Gastrocnemius medialis (tissue), 4 donors: ENCODE measurements around the gene CD151. TPM values are rescaled to one million over a fixed set of nuclear protein-coding genes. Genes with fewer than 3 reads are reported as not detected.

Source experiments
- ATAC-seq, 2 donors: fragments of 150-250 bp; one replicate each; pipeline ENCODE4 v1.9.1; 2016
- DNase-seq, 2 donors: peaks; one replicate each; pipeline ENCODE4 v3.0.0-alpha.2; 2019
- H3K27ac ChIP-seq, 4 donors: fragments of 200-600 bp; sonication (generic); 1 replicate in 1 of 4; 2 replicates in 3 of 4; pipeline ENCODE4 v1.5.1; 2016 to 2018; ENCODE audit warnings: mild to moderate bottlenecking in 2 of 4, moderate library complexity in 1 of 4
- H3K27me3 ChIP-seq, 3 donors: fragments of 200-600 bp; sonication (generic) in 2 of 3; 1 replicate in 1 of 3; 2 replicates in 2 of 3; pipeline versions ENCODE4 v1.5.1 to v1.6.0; 2016 to 2019; ENCODE audit warnings: mild to moderate bottlenecking in 1 of 3, moderate library complexity in 1 of 3
- H3K36me3 ChIP-seq, 2 donors: fragments of 200-600 bp; sonication (generic) in 1 of 2; one replicate each; pipeline ENCODE4 v1.5.1; 2017 to 2018
- H3K4me1 ChIP-seq, 2 donors: fragments of 200-600 bp; sonication (generic) in 1 of 2; one replicate each; pipeline ENCODE4 v1.5.1; 2016 to 2017; ENCODE audit warnings: mild to moderate bottlenecking in 2 of 2
- H3K4me3 ChIP-seq, 4 donors: fragments of 200-600 bp; sonication (generic) in 3 of 4; 1 replicate in 1 of 4; 2 replicates in 3 of 4; pipeline ENCODE4 v1.5.1; 2016 to 2019; ENCODE audit warnings: mild to moderate bottlenecking in 2 of 4
- H3K9me3 ChIP-seq, 3 donors: fragments of 200-600 bp; sonication (generic) in 2 of 3; 1 replicate in 1 of 3; 2 replicates in 2 of 3; pipeline ENCODE4 v1.5.1; 2016 to 2019
- CTCF ChIP-seq, 5 experiments: fragments of 450-650 bp in 3 of 5; fragments of 200-600 bp in 2 of 5; sonication (generic) in 2 of 5; IDR thresholded peaks in 4 of 5; conservative IDR thresholded peaks in 1 of 5; 1 replicate in 4 of 5; 2 replicates in 1 of 5; pipeline ENCODE4 v1.5.1; 2016 to 2019; ENCODE audit warnings: antibody characterized with exemption in 5 of 5, mild to moderate bottlenecking in 3 of 5, moderate library complexity in 3 of 5
- POLR2A ChIP-seq, 2 donors: fragments of 450-650 bp; IDR thresholded peaks; one replicate each; pipeline ENCODE4 v1.6.1; 2017; ENCODE audit warnings: antibody characterized with exemption in 2 of 2, mild to moderate bottlenecking in 2 of 2, moderate library complexity in 2 of 2
- in situ Hi-C, 4 donors: fragments of 200-750 bp; cut with MboI; loops; one replicate each; pipeline versions ENCODE4 v1.15.0 to v1.8.0; 2017; ENCODE audit warnings: low sequenced_read_pairs in 4 of 4
- intact Hi-C: fragments of 100-400 bp; cut with DNase I; formaldehyde crosslinking; loops from one replicate; pipeline ENCODE4 v1.15.1; 2023; ENCODE audit warnings: low total_unique reads
- total RNA-seq, 4 donors: library from RNA; depleted of rRNA; stranded (reverse); fragments of >200 nt; gene quantifications; one replicate each; pipeline versions ENCODE4 v1.1.0 to v1.2.3, GENCODE V29; 2016

The CD151 gene
- total RNA-seq, 4 donors from 2014 or later = 77.0 to 206 (median 169) TPM

GRCh38 chr11:843818-844692 is 11.3 kb downstream of the CD151 start:
- peak overlapping the region; percentile 82 to 97 (median 86) for H3K27ac ChIP-seq
- peaks cover 7 to 14% (median 7%) of the 10 kb centered on the region in 3 donors for H3K27me3 ChIP-seq
- H3K4me3 ChIP-seq = peak overlapping the region; percentile 83 to 97 (median 87)
- DNase-seq = peak; percentile 83 to 88
- intact Hi-C loops = loop anchor here (2.0 to 5.0 kb wide), 2 partner anchors 23 to 68 kb away; partner anchors contain the start of gene CHID1
- ATAC-seq = peak; percentile 28 to 35
- TF ChIP-seq CTCF (IDR thresholded peaks at IDR 0.05 in 4 of 5, conservative IDR thresholded peaks at IDR 0.05 in 1 of 5) (peak in 1 of 5 experiments; percentile 25), POLR2A (IDR thresholded peaks at IDR 0.05) (peak; percentile 44 to 52)
- in situ Hi-C loops = no loop called here
- peaks cover 0 to 11% of the 10 kb centered on the region in 2 donors for H3K36me3 ChIP-seq
- H3K9me3 ChIP-seq = no peaks in the 10 kb centered on the region
- H3K4me1 ChIP-seq = peaks cover 40 to 50% of the 10 kb centered on the region in 2 donors

DNA sequence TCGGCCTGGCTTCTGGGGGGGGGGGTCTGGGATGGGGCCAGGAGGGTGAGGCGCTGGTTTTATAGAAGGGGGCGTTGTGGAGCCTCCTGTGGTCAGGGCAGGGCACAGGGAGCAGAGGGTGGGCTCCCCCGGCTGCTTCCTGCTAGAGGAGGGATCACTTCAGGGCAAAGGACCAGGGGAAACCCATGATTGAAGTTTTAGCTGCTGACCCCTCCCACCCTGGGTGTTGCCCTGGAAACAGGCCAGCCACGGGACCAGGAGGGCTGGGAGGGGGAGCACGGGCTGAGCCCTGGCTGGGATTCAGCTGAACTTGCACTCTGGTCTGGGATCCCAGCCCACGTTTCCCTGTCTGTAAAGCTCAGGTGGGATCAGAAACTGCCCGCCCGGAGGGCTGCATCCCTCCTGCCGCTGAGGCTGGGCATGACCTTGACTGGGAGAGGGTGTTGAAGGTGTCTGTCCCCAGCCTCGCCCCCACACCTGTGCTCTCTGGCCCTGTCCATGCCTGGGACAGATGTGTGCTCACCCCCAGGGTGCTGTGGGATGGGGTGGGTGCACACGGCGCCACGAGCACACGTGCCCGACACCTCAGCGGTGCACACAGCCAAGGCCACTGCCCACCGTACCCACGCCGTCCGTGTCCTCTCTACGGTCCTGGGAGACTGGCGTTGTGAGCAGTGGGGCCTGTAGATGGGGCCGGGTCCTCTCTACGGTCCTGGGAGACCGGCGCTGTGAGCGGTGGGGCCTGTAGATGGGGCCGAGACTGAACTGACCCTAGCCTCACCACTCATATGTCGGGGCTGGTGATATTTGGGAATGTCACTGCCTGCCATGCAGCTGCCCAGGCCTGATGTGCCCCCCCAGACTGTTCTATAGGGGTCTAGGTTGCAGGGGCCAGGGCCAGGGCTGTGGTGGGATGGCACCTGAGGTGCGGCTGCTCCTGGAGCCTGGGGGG is 12.2 kb downstream of the CD151 start:
- Histone ChIP-seq H3K4me3 (peak overlapping the region; percentile 83 to 97 (median 87)), H3K36me3 (peaks cover 0 to 2% of the 10 kb centered on the region in 2 donors), H3K27ac (peak overlapping the region; percentile 82 to 97 (median 86)), H3K27me3 (peaks cover 10 to 16% (median 11%) of the 10 kb centered on the region in 3 donors), H3K9me3 (no peaks in the 10 kb centered on the region), H3K4me1 (peaks cover 44 to 53% of the 10 kb centered on the region in 2 donors)
- intact Hi-C loops (loop anchor here (5.0 kb wide), 2 partner anchors 67 to 82 kb away; partner anchors contain the start of genes AP2A2 and CHID1), in situ Hi-C loops (no loop called here)
- peak; percentile 18 to 21 for ATAC-seq
- TF ChIP-seq CTCF (IDR thresholded peaks at IDR 0.05 in 4 of 5, conservative IDR thresholded peaks at IDR 0.05 in 1 of 5) (no peak), POLR2A (IDR thresholded peaks at IDR 0.05) (no peak)
- peak; percentile 84 to 85 for DNase-seq

- Histone ChIP-seq H3K27me3 (peaks cover 10 to 16% (median 11%) of the 10 kb centered on the region in 3 donors), H3K4me1 (peaks cover 36 to 43% of the 10 kb centered on the region in 2 donors), H3K9me3 (no peaks in the 10 kb centered on the region), H3K36me3 (no peaks in the 10 kb centered on the region), H3K27ac (peak overlapping the region; percentile 82 to 97 (median 86)), H3K4me3 (no peak overlapping the region)
- ATAC-seq (no peak), DNase-seq (no peak)
- in situ Hi-C loops = no loop called here
- no peak for TF ChIP-seq POLR2A (IDR thresholded peaks at IDR 0.05)
- TF ChIP-seq CTCF (IDR thresholded peaks at IDR 0.05 in 4 of 5, conservative IDR thresholded peaks at IDR 0.05 in 1 of 5) = no peak
- intact Hi-C loops = loop anchor here (5.0 kb wide), 1 partner anchor 81 kb away; the partner anchor contains the start of gene AP2A2
These were observed 13.2 kb downstream of the CD151 start for GRCh38 chr11:845872-846495.

DNA sequence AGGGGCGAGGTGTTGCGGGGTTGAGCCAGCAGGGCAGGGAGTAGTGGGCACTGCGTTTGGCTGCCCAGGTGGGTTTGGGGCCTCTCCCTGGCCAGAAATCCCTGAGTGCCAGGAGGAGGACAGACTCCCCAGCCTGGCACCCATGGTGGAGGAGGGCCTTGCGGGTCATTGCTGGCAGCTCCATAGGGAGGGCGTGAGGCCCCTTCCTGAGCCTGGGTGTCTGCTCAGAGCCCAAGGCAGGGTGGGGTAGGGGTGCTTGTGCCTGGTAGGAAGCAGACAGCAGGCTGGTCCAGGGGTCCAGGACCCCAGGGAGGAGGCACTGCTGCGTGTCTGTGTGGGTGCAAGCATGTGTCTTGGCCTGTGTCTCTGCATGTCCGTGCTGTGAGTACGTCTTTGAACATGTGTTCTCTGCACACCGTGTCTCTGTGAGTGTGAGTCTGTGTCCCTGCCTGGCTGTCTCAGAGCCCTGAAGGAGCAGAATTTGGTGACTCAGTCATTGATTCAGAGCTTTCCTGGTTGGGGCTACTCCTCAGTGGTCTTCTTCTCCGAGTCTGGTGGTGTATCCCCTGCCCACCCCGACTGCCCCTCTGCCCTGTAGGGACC is 13.8 kb downstream of the CD151 start:
- no peaks in the 10 kb centered on the region for H3K9me3 ChIP-seq
- intact Hi-C loops = loop anchor here (5.0 kb wide), 1 partner anchor 81 kb away; the partner anchor contains the start of gene AP2A2
- TF ChIP-seq POLR2A (IDR thresholded peaks at IDR 0.05) (no peak), CTCF (IDR thresholded peaks at IDR 0.05 in 4 of 5, conservative IDR thresholded peaks at IDR 0.05 in 1 of 5) (no peak)
- H3K27ac ChIP-seq = peak overlapping the region in 3 of 4 donors; percentile 82 to 97 (median 83)
- H3K36me3 ChIP-seq = no peaks in the 10 kb centered on the region
- DNase-seq (no peak), ATAC-seq (no peak)
- in situ Hi-C loops = no loop called here
- H3K27me3 ChIP-seq = peaks cover 10 to 16% (median 11%) of the 10 kb centered on the region in 3 donors
- no peak overlapping the region for H3K4me3 ChIP-seq
- H3K4me1 ChIP-seq = peaks cover 30 to 37% of the 10 kb centered on the region in 2 donors
